B cell (primary cell): ENCODE measurements around the gene PSMG2. TPM values are rescaled to one million over a fixed set of nuclear protein-coding genes. Genes with fewer than 3 reads are reported as not detected.

Experiments
- ATAC-seq: fragments of 200-7000 bp; cut with Tn5 transposase; one replicate; pipeline ENCODE4 v1.10.0; 2021; ENCODE audit warnings: low read depth, mild to moderate bottlenecking, moderate number of reproducible peaks, moderate library complexity
- CTCF ChIA-PET: fragments of 350-600 bp; sonication (Branson Sonifier 250); formaldehyde crosslinking; loops from one replicate; lab custom pipeline; 2021; ENCODE audit warnings: antibody characterized with exemption, inconsistent platforms; lab: Charles Lee
- POLR2A ChIA-PET: fragments of 350-600 bp; sonication (Branson Sonifier 250); formaldehyde crosslinking; loops from one replicate; lab custom pipeline; 2021; ENCODE audit warnings: antibody characterized with exemption; lab: Charles Lee
- DNase-seq: peaks from one replicate; pipeline ENCODE4 v3.0.0; 2013
- H2AFZ ChIP-seq: 2 replicates; pipeline ENCODE4 v1.6.1; 2012; ENCODE audit warnings: mild to moderate bottlenecking, low read depth, low read length; ENCODE audit not compliant: insufficient read depth, poor library complexity, severe bottlenecking
- H3K27ac ChIP-seq, 2 donors: 1 replicate in 1 of 2; 2 replicates in 1 of 2; pipeline ENCODE4 v1.5.1; 2012 to 2013; ENCODE audit warnings: low read length in 2 of 2, mild to moderate bottlenecking in 2 of 2, moderate library complexity in 1 of 2
- H3K27me3 ChIP-seq, 4 experiments: fragments of 200-600 bp in 1 of 4; sonication (generic) in 1 of 4; replicated peaks in 1 of 4; 1 replicate in 2 of 4; 2 replicates in 2 of 4; pipeline versions ENCODE4 v1.6.1 to v1.7.0; 2013 to 2016; ENCODE audit warnings: low read length in 3 of 4, mild to moderate bottlenecking in 2 of 4, mixed read lengths in 1 of 4, moderate library complexity in 1 of 4; ENCODE audit not compliant: insufficient read depth in 4 of 4, control insufficient read depth in 3 of 4; ENCODE audit errors: control extremely low read depth in 1 of 4
- H3K36me3 ChIP-seq, 2 experiments: replicated peaks in 1 of 2; 1 replicate in 1 of 2; 2 replicates in 1 of 2; pipeline versions ENCODE4 v1.6.1 to v1.7.1; 2013; ENCODE audit warnings: low read length in 1 of 2; ENCODE audit not compliant: insufficient read depth in 2 of 2, control insufficient read depth in 1 of 2; ENCODE audit errors: control extremely low read depth in 1 of 2, extremely low read depth in 1 of 2
- H3K4me1 ChIP-seq, 2 donors: fragments of 200-600 bp in 1 of 2; sonication (generic) in 1 of 2; 1 replicate in 1 of 2; 2 replicates in 1 of 2; pipeline versions ENCODE4 v1.5.1 to v1.6.1; 2013 to 2017; ENCODE audit warnings: low read length in 2 of 2; ENCODE audit not compliant: control insufficient read depth in 2 of 2, insufficient read depth in 2 of 2
- H3K4me2 ChIP-seq: replicated peaks from 2 replicates; pipeline ENCODE3; 2012; ENCODE audit warnings: mild to moderate bottlenecking, low read depth, low read length; ENCODE audit not compliant: poor library complexity, severe bottlenecking
- H3K4me3 ChIP-seq, 5 experiments: fragments of 200-600 bp in 1 of 5; sonication (generic) in 1 of 5; 1 replicate in 3 of 5; 2 replicates in 2 of 5; pipeline versions ENCODE4 v1.5.1 to v1.7.0; 2011 to 2016; ENCODE audit warnings: low read length in 4 of 5, mild to moderate bottlenecking in 4 of 5, low read depth in 2 of 5, control low read depth in 1 of 5, moderate library complexity in 1 of 5; ENCODE audit not compliant: insufficient read depth in 1 of 5; ENCODE audit errors: control extremely low read depth in 1 of 5, extremely low read depth in 1 of 5
- H3K79me2 ChIP-seq: fragments of 200-600 bp; sonication (generic); one replicate; pipeline ENCODE4 v1.6.0; 2016; ENCODE audit warnings: low read length; ENCODE audit not compliant: control insufficient read depth, insufficient read depth
- H3K9ac ChIP-seq: fragments of 200-600 bp; sonication (generic); 2 replicates; pipeline ENCODE4 v1.6.1; 2017; ENCODE audit warnings: mild to moderate bottlenecking, low read length, moderate library complexity
- H3K9me3 ChIP-seq, 3 donors: one replicate each; pipeline versions ENCODE4 v1.6.1 to v1.7.1; 2013; ENCODE audit warnings: low read length in 2 of 3; ENCODE audit not compliant: control insufficient read depth in 2 of 3, insufficient read depth in 1 of 3; ENCODE audit errors: control extremely low read depth in 1 of 3
- H4K20me1 ChIP-seq: 2 replicates; pipeline ENCODE4 v1.6.0; 2012; ENCODE audit warnings: mild to moderate bottlenecking, low read length; ENCODE audit not compliant: insufficient read depth, control insufficient read depth, poor library complexity, severe bottlenecking
- H3K27ac Mint-ChIP-seq: one replicate; pipeline ENCODE4 v1.8.0; 2021; ENCODE audit warnings: mixed read lengths
- H3K27me3 Mint-ChIP-seq: one replicate; pipeline ENCODE4 v1.8.0; 2021; ENCODE audit warnings: mixed read lengths
- H3K4me1 Mint-ChIP-seq: one replicate; pipeline ENCODE4 v1.8.0; 2021; ENCODE audit warnings: mixed read lengths
- H3K4me3 Mint-ChIP-seq: one replicate; pipeline ENCODE4 v1.8.0; 2021; ENCODE audit warnings: mixed read lengths
- H3K9me3 Mint-ChIP-seq: one replicate; pipeline ENCODE4 v1.8.0; 2022; ENCODE audit warnings: mixed read lengths; ENCODE audit not compliant: insufficient read depth
- CTCF ChIP-seq: fragments of 200-600 bp; IDR thresholded peaks from one replicate; pipeline ENCODE4 v1.8.0; 2022; ENCODE audit warnings: antibody characterized with exemption, mild to moderate bottlenecking
- EZH2 ChIP-seq: IDR thresholded peaks from 2 replicates; pipeline ENCODE4 v1.6.1; 2012; ENCODE audit warnings: borderline replicate concordance, low read depth, mild to moderate bottlenecking, moderate library complexity, low read length; ENCODE audit not compliant: insufficient read depth, poor library complexity, severe bottlenecking
- WGBS: methylation state at CpG from one replicate; pipeline ENCODE4 v1.1.5; 2013; ENCODE audit warnings: missing lambda C conversion rate; ENCODE audit not compliant: insufficient coverage; 5-methylcytosine and 5-hydroxymethylcytosine counted together
- intact Hi-C: fragments of 100-400 bp; cut with micrococcal nuclease; formaldehyde crosslinking; loops from one replicate; pipeline ENCODE4 v1.10.0; 2022
- polyA plus RNA-seq: library from polyadenylated mRNA; depleted of rRNA; stranded (reverse); fragments of >200 nt; gene quantifications from 2 replicates; pipeline ENCODE4 v1.2.3, GENCODE V29; 2012
- total RNA-seq, 2 donors: library from RNA; stranded (reverse); fragments of 120-200 nt in 1 of 2; gene quantifications; 1 replicate in 1 of 2; 2 replicates in 1 of 2; pipeline versions ENCODE4 v1.2.3 to v1.2.4, GENCODE V29; 2013 to 2022

PSMG2 gene
- total and polyA plus RNA-seq, 2 donors (not counting 1 experiment from before 2014, with no cell fraction given): 31.8 to 64.1 TPM

GRCh38 chr18:12721495-12722275 lies 18.8 kb downstream of the PSMG2 start:
- Mint-ChIP-seq H3K27ac (peak overlapping the region; percentile 5), H3K4me3 (no peak overlapping the region), H3K27me3 (no peaks in the 10 kb centered on the region), H3K4me1 (no peaks in the 10 kb centered on the region), H3K9me3 (no peaks in the 10 kb centered on the region)
- Histone ChIP-seq H3K9me3 (no peaks in the 10 kb centered on the region), H3K9ac (no peak overlapping the region), H2AFZ (no peak overlapping the region), H3K36me3 (peaks cover 3 to 71% of the 10 kb centered on the region in 2 experiments), H4K20me1 (peaks cover 7% of the 10 kb centered on the region), H3K4me1 (no peaks in the 10 kb centered on the region), H3K79me2 (peaks cover 3% of the 10 kb centered on the region), H3K4me3 (no peak overlapping the region), H3K27ac (no peak overlapping the region), H3K27me3 (no peaks in the 10 kb centered on the region), H3K4me2 (no peak overlapping the region)
- intact Hi-C loops: loop anchor here (10.0 kb wide), 1 partner anchor 113 kb away; no protein-coding TSS in a partner anchor
- TF ChIP-seq EZH2: no peak
- no peak for TF ChIP-seq CTCF
- CTCF ChIA-PET: interaction anchor here (0.6 to 10.9 kb wide), 4 partner anchors 126 to 438 kb away, joined by 3 to 200 read pairs (median 4); no protein-coding TSS in a partner anchor
- POLR2A ChIA-PET: no interaction called here
- no peak for ATAC-seq
- DNase-seq: no peak
- 79% methylated on average over 3 of the region's 5 CpGs for WGBS

- DNase-seq: no peak
- intact Hi-C loops: loop anchor here (10.0 kb wide), 1 partner anchor 112 kb away; no protein-coding TSS in a partner anchor
- no peak overlapping the region for H3K4me2 ChIP-seq
- H3K4me3 ChIP-seq: no peak overlapping the region
- no peak overlapping the region for H3K4me3 Mint-ChIP-seq
- H4K20me1 ChIP-seq: no peaks in the 10 kb centered on the region
- no peak overlapping the region for H3K27ac ChIP-seq
- 100% methylated on average over 4 of the region's 7 CpGs for WGBS
- ChIA-PET POLR2A (no interaction called here), CTCF (interaction anchor here (2.1 to 10.9 kb wide), 4 partner anchors 172 to 437 kb away, joined by 6 to 200 read pairs (median 16); no protein-coding TSS in a partner anchor)
- peaks cover 1 to 68% of the 10 kb centered on the region in 2 experiments for H3K36me3 ChIP-seq
- no peak overlapping the region for H3K27ac Mint-ChIP-seq
- no peaks in the 10 kb centered on the region for H3K79me2 ChIP-seq
- no peak for TF ChIP-seq CTCF
- H3K9me3 Mint-ChIP-seq: no peaks in the 10 kb centered on the region
- H3K9ac ChIP-seq: no peak overlapping the region
- no peaks in the 10 kb centered on the region for H3K27me3 Mint-ChIP-seq
- H3K27me3 ChIP-seq: no peaks in the 10 kb centered on the region
- no peak overlapping the region for H2AFZ ChIP-seq
- H3K4me1 Mint-ChIP-seq: no peaks in the 10 kb centered on the region
- no peaks in the 10 kb centered on the region for H3K9me3 ChIP-seq
- H3K4me1 ChIP-seq: no peaks in the 10 kb centered on the region
- ATAC-seq: no peak
These were observed 19.9 kb downstream of the PSMG2 start for GRCh38 chr18:12722731-12723130.
